ENCODE data around the gene HOXD3.

The HOXD3 gene

DNA sequence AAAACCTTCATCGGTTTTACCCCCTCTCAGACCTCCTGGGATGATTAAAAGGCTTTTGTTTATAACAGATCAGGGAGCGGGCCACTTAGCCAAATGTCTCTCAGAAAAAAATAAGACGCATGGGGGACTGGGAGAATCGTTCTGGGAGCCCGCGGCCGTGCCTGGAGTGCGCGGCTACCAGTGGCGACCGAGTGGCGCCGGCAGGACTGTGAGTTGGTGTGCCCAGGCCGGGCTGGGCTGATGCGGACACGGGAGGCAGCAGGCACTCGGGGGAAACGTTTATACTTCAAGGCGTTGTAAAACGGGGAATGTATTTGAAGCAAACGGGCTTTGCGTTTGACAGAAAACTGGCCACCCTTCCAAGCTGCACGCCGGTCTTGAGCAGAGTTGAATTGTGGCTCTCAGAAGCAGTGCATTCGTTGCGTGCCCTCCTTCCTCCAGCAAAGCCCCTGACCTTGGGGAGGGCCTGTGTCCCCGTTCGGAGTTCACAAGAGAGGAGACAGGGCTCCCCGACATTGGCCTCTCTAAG is 45.2 kb upstream of the HOXD3 start:
- Histone ChIP-seq H3K27ac (ENCODE audit: low read length) (no peak overlapping the region), H3K36me3 (ENCODE audit: insufficient read depth, low read length) (no peaks in the 10 kb centered on the region), H3K4me2 (ENCODE audit: insufficient read depth, low read length) (no peak overlapping the region), H3K4me3 (ENCODE audit: low read depth in 1 of 2, low read length in 2 of 2) (no peak overlapping the region), H4K20me1 (ENCODE audit: insufficient read depth, low read length) (no peaks in the 10 kb centered on the region), H3K9ac (ENCODE audit: low read depth, low read length) (no peak overlapping the region), H2AFZ (ENCODE audit: low read depth, low read length) (no peak overlapping the region), H3K9me3 (ENCODE audit: insufficient read depth, low read length, severe bottlenecking) (no peaks in the 10 kb centered on the region), H3K27me3 (ENCODE audit: insufficient read depth, low read length, poor library complexity) (no peaks in the 10 kb centered on the region), H3K79me2 (ENCODE audit: insufficient read depth, low read length) (no peaks in the 10 kb centered on the region), H3K4me1 (ENCODE audit: insufficient read depth, low read length) (no peaks in the 10 kb centered on the region)
- no peak for DNase-seq
- no peak for ATAC-seq (ENCODE audit: insufficient read depth, low read depth)
- TF ChIP-seq, protein P1, sequence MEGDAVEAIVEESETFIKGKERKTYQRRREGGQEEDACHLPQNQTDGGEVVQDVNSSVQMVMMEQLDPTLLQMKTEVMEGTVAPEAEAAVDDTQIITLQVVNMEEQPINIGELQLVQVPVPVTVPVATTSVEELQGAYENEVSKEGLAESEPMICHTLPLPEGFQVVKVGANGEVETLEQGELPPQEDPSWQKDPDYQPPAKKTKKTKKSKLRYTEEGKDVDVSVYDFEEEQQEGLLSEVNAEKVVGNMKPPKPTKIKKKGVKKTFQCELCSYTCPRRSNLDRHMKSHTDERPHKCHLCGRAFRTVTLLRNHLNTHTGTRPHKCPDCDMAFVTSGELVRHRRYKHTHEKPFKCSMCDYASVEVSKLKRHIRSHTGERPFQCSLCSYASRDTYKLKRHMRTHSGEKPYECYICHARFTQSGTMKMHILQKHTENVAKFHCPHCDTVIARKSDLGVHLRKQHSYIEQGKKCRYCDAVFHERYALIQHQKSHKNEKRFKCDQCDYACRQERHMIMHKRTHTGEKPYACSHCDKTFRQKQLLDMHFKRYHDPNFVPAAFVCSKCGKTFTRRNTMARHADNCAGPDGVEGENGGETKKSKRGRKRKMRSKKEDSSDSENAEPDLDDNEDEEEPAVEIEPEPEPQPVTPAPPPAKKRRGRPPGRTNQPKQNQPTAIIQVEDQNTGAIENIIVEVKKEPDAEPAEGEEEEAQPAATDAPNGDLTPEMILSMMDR (IDR thresholded peaks at IDR 0.05; ENCODE audit: borderline replicate concordance, extremely low read depth, low read length, poor library complexity, severe bottlenecking): no peak
- TF ChIP-seq EZH2 (IDR thresholded peaks at IDR 0.05; ENCODE audit: borderline replicate concordance, low read depth, low read length, severe bottlenecking): no peak

DNA sequence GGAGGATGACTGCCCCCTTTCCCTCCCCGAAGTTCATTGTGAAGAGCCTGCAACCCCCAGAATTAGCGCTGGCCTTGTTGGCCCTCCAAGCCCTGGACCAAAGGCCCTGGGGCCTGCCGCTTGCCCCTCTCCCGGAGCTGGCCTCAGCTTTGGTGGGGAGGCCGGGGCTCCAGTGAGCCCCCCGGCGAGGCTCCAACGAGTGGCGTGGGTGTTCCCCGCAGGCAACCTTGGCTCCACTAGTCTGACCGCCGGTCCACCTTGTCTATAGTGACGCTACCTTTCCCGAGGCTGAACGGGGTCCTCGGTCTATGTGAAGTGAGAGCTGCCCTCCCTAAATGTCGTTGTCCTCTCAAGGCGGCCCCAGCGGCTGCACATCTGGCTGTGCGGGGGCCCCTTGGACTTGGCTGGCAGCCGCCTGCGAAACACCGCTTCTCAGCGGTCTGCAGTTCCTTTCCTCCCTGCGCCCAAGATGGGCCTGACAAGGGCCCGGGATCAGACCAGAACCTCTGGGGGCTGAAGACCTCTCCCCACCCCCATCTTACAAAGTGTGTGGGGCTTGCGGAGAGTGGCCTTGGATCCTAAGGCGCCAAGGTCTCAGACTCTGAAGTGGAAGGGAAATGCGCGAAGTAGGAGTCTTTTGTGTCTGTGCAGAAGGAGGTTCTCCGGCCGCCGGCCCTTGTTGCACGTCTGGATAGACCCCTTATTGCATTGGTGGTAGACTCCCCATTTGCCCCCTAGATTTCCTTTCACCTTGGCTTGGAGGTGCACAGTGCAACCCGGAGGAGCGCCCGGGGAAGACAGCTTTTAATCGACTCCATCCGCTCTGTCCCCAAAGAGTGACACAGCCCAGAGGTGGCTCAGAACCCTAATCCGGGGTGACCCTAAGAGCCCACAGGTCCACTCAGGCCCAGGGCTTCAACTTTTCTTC is 44.5 kb upstream of the HOXD3 start:
- no peaks in the 10 kb centered on the region for H3K27me3 ChIP-seq (ENCODE audit: insufficient read depth, low read length, poor library complexity)
- no peaks in the 10 kb centered on the region for H3K36me3 ChIP-seq (ENCODE audit: insufficient read depth, low read length)
- TF ChIP-seq EZH2 (IDR thresholded peaks at IDR 0.05; ENCODE audit: borderline replicate concordance, low read depth, low read length, severe bottlenecking): no peak
- TF ChIP-seq, protein P1 (IDR thresholded peaks at IDR 0.05; ENCODE audit: borderline replicate concordance, extremely low read depth, low read length, poor library complexity, severe bottlenecking): no peak
- no peaks in the 10 kb centered on the region for H3K9me3 ChIP-seq (ENCODE audit: insufficient read depth, low read length, severe bottlenecking)
- no peak overlapping the region for H3K4me2 ChIP-seq (ENCODE audit: insufficient read depth, low read length)
- no peak overlapping the region for H2AFZ ChIP-seq (ENCODE audit: low read depth, low read length)
- DNase-seq (no peak), ATAC-seq (ENCODE audit: insufficient read depth, low read depth) (no peak)
- H3K4me1 ChIP-seq (ENCODE audit: insufficient read depth, low read length): no peaks in the 10 kb centered on the region
- no peak overlapping the region for H3K27ac ChIP-seq (ENCODE audit: low read length)
- H3K79me2 ChIP-seq (ENCODE audit: insufficient read depth, low read length): no peaks in the 10 kb centered on the region
- no peak overlapping the region for H3K9ac ChIP-seq (ENCODE audit: low read depth, low read length)
- H3K4me3 ChIP-seq (ENCODE audit: low read depth in 1 of 2, low read length in 2 of 2): no peak overlapping the region
- no peaks in the 10 kb centered on the region for H4K20me1 ChIP-seq (ENCODE audit: insufficient read depth, low read length)

GRCh38 chr2:176114120-176114929 is 42.8 kb upstream of the HOXD3 start:
- H3K79me2 ChIP-seq (ENCODE audit: insufficient read depth, low read length): no peaks in the 10 kb centered on the region
- no peak overlapping the region for H3K4me2 ChIP-seq (ENCODE audit: insufficient read depth, low read length)
- ATAC-seq (ENCODE audit: insufficient read depth, low read depth) (no peak), DNase-seq (no peak)
- no peak overlapping the region for H3K27ac ChIP-seq (ENCODE audit: low read length)
- no peaks in the 10 kb centered on the region for H3K36me3 ChIP-seq (ENCODE audit: insufficient read depth, low read length)
- no peaks in the 10 kb centered on the region for H4K20me1 ChIP-seq (ENCODE audit: insufficient read depth, low read length)
- no peak overlapping the region for H3K4me3 ChIP-seq (ENCODE audit: low read depth in 1 of 2, low read length in 2 of 2)
- no peaks in the 10 kb centered on the region for H3K27me3 ChIP-seq (ENCODE audit: insufficient read depth, low read length, poor library complexity)
- H2AFZ ChIP-seq (ENCODE audit: low read depth, low read length): no peak overlapping the region
- H3K9me3 ChIP-seq (ENCODE audit: insufficient read depth, low read length, severe bottlenecking): no peaks in the 10 kb centered on the region
- TF ChIP-seq, protein P1 (IDR thresholded peaks at IDR 0.05; ENCODE audit: borderline replicate concordance, extremely low read depth, low read length, poor library complexity, severe bottlenecking): no peak
- no peak overlapping the region for H3K9ac ChIP-seq (ENCODE audit: low read depth, low read length)
- no peaks in the 10 kb centered on the region for H3K4me1 ChIP-seq (ENCODE audit: insufficient read depth, low read length)
